Measurements from ENCODE around the gene PRKCG.

Gene PRKCG

DNA sequence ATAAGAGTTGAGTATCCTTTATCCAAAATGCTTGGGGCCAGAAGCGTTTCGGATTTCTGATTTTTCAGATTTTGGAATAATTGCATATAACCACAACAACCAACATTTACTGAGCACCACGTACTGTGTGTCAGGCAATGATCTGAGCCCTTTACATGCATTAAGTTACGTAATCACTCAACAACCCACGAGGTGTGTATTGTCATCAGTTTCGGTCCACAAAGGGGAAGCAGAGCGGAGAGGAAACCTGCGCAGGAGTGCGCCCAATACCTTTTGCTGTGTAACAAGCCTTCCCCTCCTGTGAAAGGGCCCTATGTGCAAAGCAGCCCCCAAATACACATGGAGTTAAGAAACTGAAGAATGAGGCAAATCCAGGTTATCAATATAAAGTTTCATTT is 37.1 kb upstream of the PRKCG start:
- Histone ChIP-seq H3K4me1 (ENCODE audit: insufficient read depth, low read length) (peaks cover 6% of the 10 kb centered on the region), H3K9me3 (ENCODE audit: insufficient read depth, low read length, severe bottlenecking) (no peaks in the 10 kb centered on the region), H3K9ac (ENCODE audit: low read depth, low read length) (no peak overlapping the region), H3K36me3 (ENCODE audit: insufficient read depth, low read length) (no peaks in the 10 kb centered on the region), H3K4me2 (ENCODE audit: insufficient read depth, low read length) (no peak overlapping the region), H3K27ac (ENCODE audit: low read length) (no peak overlapping the region), H2AFZ (ENCODE audit: low read depth, low read length) (no peak overlapping the region), H3K27me3 (ENCODE audit: insufficient read depth, low read length, poor library complexity) (no peaks in the 10 kb centered on the region), H3K4me3 (ENCODE audit: low read depth in 1 of 2, low read length in 2 of 2) (no peak overlapping the region), H3K79me2 (ENCODE audit: insufficient read depth, low read length) (no peaks in the 10 kb centered on the region), H4K20me1 (ENCODE audit: insufficient read depth, low read length) (no peaks in the 10 kb centered on the region)
- DNase-seq, result no peak
- no peak for ATAC-seq (ENCODE audit: insufficient read depth, low read depth)
- TF ChIP-seq, protein P1, sequence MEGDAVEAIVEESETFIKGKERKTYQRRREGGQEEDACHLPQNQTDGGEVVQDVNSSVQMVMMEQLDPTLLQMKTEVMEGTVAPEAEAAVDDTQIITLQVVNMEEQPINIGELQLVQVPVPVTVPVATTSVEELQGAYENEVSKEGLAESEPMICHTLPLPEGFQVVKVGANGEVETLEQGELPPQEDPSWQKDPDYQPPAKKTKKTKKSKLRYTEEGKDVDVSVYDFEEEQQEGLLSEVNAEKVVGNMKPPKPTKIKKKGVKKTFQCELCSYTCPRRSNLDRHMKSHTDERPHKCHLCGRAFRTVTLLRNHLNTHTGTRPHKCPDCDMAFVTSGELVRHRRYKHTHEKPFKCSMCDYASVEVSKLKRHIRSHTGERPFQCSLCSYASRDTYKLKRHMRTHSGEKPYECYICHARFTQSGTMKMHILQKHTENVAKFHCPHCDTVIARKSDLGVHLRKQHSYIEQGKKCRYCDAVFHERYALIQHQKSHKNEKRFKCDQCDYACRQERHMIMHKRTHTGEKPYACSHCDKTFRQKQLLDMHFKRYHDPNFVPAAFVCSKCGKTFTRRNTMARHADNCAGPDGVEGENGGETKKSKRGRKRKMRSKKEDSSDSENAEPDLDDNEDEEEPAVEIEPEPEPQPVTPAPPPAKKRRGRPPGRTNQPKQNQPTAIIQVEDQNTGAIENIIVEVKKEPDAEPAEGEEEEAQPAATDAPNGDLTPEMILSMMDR (IDR thresholded peaks at IDR 0.05; ENCODE audit: borderline replicate concordance, extremely low read depth, low read length, poor library complexity, severe bottlenecking), result no peak
- no peak for TF ChIP-seq EZH2 (IDR thresholded peaks at IDR 0.05; ENCODE audit: borderline replicate concordance, low read depth, low read length, severe bottlenecking)

DNA sequence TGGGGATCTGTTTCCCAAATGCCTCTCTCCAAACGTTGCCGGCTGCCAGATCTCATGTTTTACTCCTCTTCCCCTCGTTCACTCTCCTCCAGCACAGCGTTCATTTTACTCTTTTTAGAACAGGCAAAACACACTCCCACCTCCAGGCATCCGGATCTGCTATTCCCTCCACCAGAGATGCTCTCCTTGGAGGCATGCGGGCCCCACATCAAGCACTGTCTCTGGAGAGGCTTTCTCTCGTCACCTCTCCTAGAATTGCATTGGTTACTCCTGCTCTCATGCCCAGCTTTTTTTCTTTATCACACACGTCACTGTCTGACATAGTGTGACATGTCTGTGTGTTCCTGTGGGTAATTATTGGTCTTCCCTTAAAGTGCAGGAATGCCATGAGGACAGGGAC is 34.4 kb upstream of the PRKCG start:
- TF ChIP-seq, protein P1 (IDR thresholded peaks at IDR 0.05; ENCODE audit: borderline replicate concordance, extremely low read depth, low read length, poor library complexity, severe bottlenecking), result no peak
- no peak for TF ChIP-seq EZH2 (IDR thresholded peaks at IDR 0.05; ENCODE audit: borderline replicate concordance, low read depth, low read length, severe bottlenecking)
- Histone ChIP-seq H4K20me1 (ENCODE audit: insufficient read depth, low read length) (no peaks in the 10 kb centered on the region), H3K27ac (ENCODE audit: low read length) (no peak overlapping the region), H3K4me2 (ENCODE audit: insufficient read depth, low read length) (no peak overlapping the region), H3K27me3 (ENCODE audit: insufficient read depth, low read length, poor library complexity) (no peaks in the 10 kb centered on the region), H3K4me1 (ENCODE audit: insufficient read depth, low read length) (no peaks in the 10 kb centered on the region), H3K79me2 (ENCODE audit: insufficient read depth, low read length) (no peaks in the 10 kb centered on the region), H3K9ac (ENCODE audit: low read depth, low read length) (no peak overlapping the region), H3K4me3 (ENCODE audit: low read depth in 1 of 2, low read length in 2 of 2) (no peak overlapping the region), H3K36me3 (ENCODE audit: insufficient read depth, low read length) (no peaks in the 10 kb centered on the region), H3K9me3 (ENCODE audit: insufficient read depth, low read length, severe bottlenecking) (no peaks in the 10 kb centered on the region), H2AFZ (ENCODE audit: low read depth, low read length) (no peak overlapping the region)
- no peak for DNase-seq
- no peak for ATAC-seq (ENCODE audit: insufficient read depth, low read depth)

DNA sequence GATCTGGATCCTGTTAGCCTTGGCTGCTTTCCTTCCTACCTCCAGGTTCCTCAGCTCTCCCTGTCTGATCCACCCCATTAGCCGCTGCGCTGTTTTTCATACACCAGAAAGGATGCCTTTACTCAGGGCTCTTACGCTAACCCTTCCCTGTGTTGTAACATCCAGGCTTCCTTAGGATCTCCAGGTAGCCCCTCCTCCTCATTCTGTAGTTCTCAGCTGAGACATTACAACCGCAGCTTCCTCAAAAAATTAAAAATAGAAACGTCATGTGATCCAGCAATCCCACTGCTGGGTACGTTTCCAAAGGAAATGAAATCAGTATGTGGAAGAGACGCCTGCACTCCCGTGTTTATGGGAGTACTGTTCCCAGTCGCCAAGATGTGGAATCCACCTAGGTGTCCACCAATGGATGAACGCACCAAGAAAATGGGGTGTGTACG is 32.7 kb upstream of the PRKCG start:
- H2AFZ ChIP-seq (ENCODE audit: low read depth, low read length), result no peak overlapping the region
- H3K36me3 ChIP-seq (ENCODE audit: insufficient read depth, low read length), result no peaks in the 10 kb centered on the region
- no peaks in the 10 kb centered on the region for H3K79me2 ChIP-seq (ENCODE audit: insufficient read depth, low read length)
- H3K4me3 ChIP-seq (ENCODE audit: low read depth in 1 of 2, low read length in 2 of 2), result no peak overlapping the region
- H3K4me1 ChIP-seq (ENCODE audit: insufficient read depth, low read length), result no peaks in the 10 kb centered on the region
- no peak overlapping the region for H3K27ac ChIP-seq (ENCODE audit: low read length)
- DNase-seq (no peak), ATAC-seq (ENCODE audit: insufficient read depth, low read depth) (no peak)
- no peaks in the 10 kb centered on the region for H3K9me3 ChIP-seq (ENCODE audit: insufficient read depth, low read length, severe bottlenecking)
- no peak overlapping the region for H3K4me2 ChIP-seq (ENCODE audit: insufficient read depth, low read length)
- H3K27me3 ChIP-seq (ENCODE audit: insufficient read depth, low read length, poor library complexity), result no peaks in the 10 kb centered on the region
- TF ChIP-seq, protein P1 (IDR thresholded peaks at IDR 0.05; ENCODE audit: borderline replicate concordance, extremely low read depth, low read length, poor library complexity, severe bottlenecking), result no peak
- TF ChIP-seq EZH2 (IDR thresholded peaks at IDR 0.05; ENCODE audit: borderline replicate concordance, low read depth, low read length, severe bottlenecking), result no peak
- no peak overlapping the region for H3K9ac ChIP-seq (ENCODE audit: low read depth, low read length)
- no peaks in the 10 kb centered on the region for H4K20me1 ChIP-seq (ENCODE audit: insufficient read depth, low read length)

DNA sequence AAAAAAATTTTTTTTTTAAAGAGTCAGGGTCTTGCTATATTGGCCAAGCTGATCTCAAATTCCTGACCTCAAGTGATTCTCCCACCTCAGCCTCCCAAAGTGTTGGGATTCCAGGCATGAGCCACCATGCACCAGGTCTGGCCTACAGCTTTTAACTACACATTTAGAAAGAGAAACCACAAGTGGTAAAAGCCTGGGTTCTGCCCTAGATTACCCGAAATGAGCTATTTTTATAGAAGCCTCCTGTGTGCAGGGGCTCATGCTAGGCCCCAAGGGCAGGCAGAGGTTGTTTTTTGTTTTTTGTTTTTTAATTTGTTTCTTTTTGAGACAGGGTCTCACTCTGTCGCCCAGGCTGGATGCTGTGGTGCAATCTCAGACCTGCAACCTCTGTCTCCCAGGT is 28.3 kb upstream of the PRKCG start:
- DNase-seq (no peak), ATAC-seq (ENCODE audit: insufficient read depth, low read depth) (no peak)
- no peaks in the 10 kb centered on the region for H3K27me3 ChIP-seq (ENCODE audit: insufficient read depth, low read length, poor library complexity)
- no peaks in the 10 kb centered on the region for H3K36me3 ChIP-seq (ENCODE audit: insufficient read depth, low read length)
- no peak for TF ChIP-seq EZH2 (IDR thresholded peaks at IDR 0.05; ENCODE audit: borderline replicate concordance, low read depth, low read length, severe bottlenecking)
- TF ChIP-seq, protein P1 (IDR thresholded peaks at IDR 0.05; ENCODE audit: borderline replicate concordance, extremely low read depth, low read length, poor library complexity, severe bottlenecking), result no peak
- H3K27ac ChIP-seq (ENCODE audit: low read length), result no peak overlapping the region
- H3K4me3 ChIP-seq (ENCODE audit: low read depth in 1 of 2, low read length in 2 of 2), result no peak overlapping the region
- no peak overlapping the region for H2AFZ ChIP-seq (ENCODE audit: low read depth, low read length)
- no peaks in the 10 kb centered on the region for H4K20me1 ChIP-seq (ENCODE audit: insufficient read depth, low read length)
- H3K4me2 ChIP-seq (ENCODE audit: insufficient read depth, low read length), result no peak overlapping the region
- H3K4me1 ChIP-seq (ENCODE audit: insufficient read depth, low read length), result no peaks in the 10 kb centered on the region
- no peaks in the 10 kb centered on the region for H3K9me3 ChIP-seq (ENCODE audit: insufficient read depth, low read length, severe bottlenecking)
- no peak overlapping the region for H3K9ac ChIP-seq (ENCODE audit: low read depth, low read length)
- no peaks in the 10 kb centered on the region for H3K79me2 ChIP-seq (ENCODE audit: insufficient read depth, low read length)
